Nephron (organoid): Measurements from ENCODE around the gene TMEM89.

Experiments used
- H3K27ac Mint-ChIP-seq, 3 experiments: 2 replicates each; pipeline ENCODE4 v1.8.0; 2020; ENCODE audit warnings: mixed read lengths in 3 of 3, mild to moderate bottlenecking in 2 of 3, moderate library complexity in 1 of 3
- H3K27me3 Mint-ChIP-seq: 2 replicates; pipeline ENCODE4 v1.8.0; 2021; ENCODE audit warnings: low read depth, mild to moderate bottlenecking, moderate library complexity, mixed read lengths
- H3K36me3 Mint-ChIP-seq: 2 replicates; pipeline ENCODE4 v1.8.0; 2020; ENCODE audit warnings: low read depth, mixed read lengths
- H3K4me1 Mint-ChIP-seq: 2 replicates; pipeline ENCODE4 v1.8.0; 2020; ENCODE audit warnings: mixed read lengths
- H3K4me3 Mint-ChIP-seq, 3 experiments: 2 replicates each; pipeline ENCODE4 v1.8.0; 2020; ENCODE audit warnings: mild to moderate bottlenecking in 3 of 3, mixed read lengths in 3 of 3, moderate library complexity in 2 of 3
- H3K9me3 Mint-ChIP-seq: 2 replicates; pipeline ENCODE4 v1.8.0; 2020; ENCODE audit warnings: mixed read lengths
- TF ChIP-seq, protein P1 (sequence below), 3 experiments: fragments of 200-600 bp; sonication (generic); IDR thresholded peaks; one replicate each; pipeline ENCODE4 v1.5.0; 2021; ENCODE audit warnings: antibody characterized with exemption in 3 of 3; ENCODE audit not compliant: unreplicated experiment in 3 of 3

Gene TMEM89

DNA sequence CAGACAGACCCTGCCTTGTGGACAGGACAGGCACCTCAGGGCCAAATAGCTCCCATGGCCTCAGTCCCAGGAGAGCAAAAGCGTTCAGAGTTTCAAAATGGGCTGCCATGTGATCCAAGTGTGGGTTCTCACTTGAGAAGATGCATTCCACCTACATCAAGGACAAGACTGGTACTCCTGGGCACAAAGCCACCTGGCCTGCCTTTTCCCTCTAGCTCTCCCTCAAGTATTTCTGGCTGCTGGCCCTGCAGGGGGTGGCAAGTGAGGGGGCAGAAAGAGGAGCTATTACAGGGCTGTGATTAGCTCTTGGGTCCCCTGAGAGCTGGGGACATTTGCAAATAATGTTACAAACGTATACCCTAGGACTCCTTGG lies 20.0 kb downstream of the TMEM89 start:
- H3K27ac Mint-ChIP-seq, result no peak overlapping the region
- TF ChIP-seq, protein P1, sequence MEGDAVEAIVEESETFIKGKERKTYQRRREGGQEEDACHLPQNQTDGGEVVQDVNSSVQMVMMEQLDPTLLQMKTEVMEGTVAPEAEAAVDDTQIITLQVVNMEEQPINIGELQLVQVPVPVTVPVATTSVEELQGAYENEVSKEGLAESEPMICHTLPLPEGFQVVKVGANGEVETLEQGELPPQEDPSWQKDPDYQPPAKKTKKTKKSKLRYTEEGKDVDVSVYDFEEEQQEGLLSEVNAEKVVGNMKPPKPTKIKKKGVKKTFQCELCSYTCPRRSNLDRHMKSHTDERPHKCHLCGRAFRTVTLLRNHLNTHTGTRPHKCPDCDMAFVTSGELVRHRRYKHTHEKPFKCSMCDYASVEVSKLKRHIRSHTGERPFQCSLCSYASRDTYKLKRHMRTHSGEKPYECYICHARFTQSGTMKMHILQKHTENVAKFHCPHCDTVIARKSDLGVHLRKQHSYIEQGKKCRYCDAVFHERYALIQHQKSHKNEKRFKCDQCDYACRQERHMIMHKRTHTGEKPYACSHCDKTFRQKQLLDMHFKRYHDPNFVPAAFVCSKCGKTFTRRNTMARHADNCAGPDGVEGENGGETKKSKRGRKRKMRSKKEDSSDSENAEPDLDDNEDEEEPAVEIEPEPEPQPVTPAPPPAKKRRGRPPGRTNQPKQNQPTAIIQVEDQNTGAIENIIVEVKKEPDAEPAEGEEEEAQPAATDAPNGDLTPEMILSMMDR (IDR thresholded peaks at IDR 0.05; ENCODE audit: unreplicated experiment in 3 of 3), result no peak
- H3K36me3 Mint-ChIP-seq, result peaks cover 69% of the 10 kb centered on the region
- H3K27me3 Mint-ChIP-seq, result no peaks in the 10 kb centered on the region
- peaks cover 23% of the 10 kb centered on the region for H3K4me1 Mint-ChIP-seq
- no peaks in the 10 kb centered on the region for H3K9me3 Mint-ChIP-seq
- H3K4me3 Mint-ChIP-seq, result no peak overlapping the region

DNA sequence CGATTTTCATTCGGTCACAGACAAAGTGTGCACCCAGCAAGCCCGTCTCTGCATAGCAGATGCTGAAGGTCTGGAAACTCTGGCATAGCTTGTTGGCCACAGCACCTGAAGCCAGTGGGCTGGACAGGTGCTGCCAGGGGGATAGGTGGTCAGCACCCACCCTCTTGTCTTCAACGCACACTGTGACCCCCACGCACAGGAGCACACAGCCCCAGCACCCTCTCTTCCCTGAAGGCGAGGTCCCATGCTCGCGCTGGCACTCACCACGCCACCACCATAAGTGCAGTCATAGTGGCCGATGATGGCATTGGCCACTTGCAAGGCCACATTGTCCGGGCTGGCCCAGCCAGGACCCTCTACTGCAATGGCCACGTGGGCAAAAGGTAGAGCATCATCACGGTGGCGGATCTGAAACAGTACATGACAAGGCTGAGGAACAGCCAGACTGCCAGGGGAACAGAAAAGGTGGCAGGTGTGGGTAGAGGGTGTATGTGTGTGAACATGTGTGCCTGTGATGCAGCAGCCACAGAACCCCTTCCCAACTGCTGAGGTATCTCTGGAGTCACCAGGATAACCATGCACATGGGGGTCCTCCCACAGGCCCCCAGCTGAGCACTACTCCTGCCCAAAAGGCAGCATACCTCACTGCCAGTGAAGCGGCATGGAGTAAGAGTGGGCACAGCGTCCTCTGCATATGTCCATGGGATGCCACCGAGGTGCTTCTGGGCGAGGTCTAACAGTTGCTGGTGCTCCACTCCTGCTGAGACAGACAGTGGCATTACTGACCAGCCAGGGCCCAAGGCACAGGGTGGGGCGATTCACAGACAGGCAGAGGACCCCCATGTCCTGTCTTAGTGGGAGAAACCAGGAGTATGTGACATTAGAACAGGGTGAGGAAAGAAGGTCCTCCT lies 20.6 kb downstream of the TMEM89 start:
- H3K4me3 Mint-ChIP-seq, result no peak overlapping the region
- peaks cover 28% of the 10 kb centered on the region for H3K4me1 Mint-ChIP-seq
- H3K27me3 Mint-ChIP-seq, result no peaks in the 10 kb centered on the region
- no peak overlapping the region for H3K27ac Mint-ChIP-seq
- TF ChIP-seq, protein P1 (IDR thresholded peaks at IDR 0.05; ENCODE audit: unreplicated experiment in 3 of 3), result no peak
- H3K36me3 Mint-ChIP-seq, result peaks cover 65% of the 10 kb centered on the region
- no peaks in the 10 kb centered on the region for H3K9me3 Mint-ChIP-seq

DNA sequence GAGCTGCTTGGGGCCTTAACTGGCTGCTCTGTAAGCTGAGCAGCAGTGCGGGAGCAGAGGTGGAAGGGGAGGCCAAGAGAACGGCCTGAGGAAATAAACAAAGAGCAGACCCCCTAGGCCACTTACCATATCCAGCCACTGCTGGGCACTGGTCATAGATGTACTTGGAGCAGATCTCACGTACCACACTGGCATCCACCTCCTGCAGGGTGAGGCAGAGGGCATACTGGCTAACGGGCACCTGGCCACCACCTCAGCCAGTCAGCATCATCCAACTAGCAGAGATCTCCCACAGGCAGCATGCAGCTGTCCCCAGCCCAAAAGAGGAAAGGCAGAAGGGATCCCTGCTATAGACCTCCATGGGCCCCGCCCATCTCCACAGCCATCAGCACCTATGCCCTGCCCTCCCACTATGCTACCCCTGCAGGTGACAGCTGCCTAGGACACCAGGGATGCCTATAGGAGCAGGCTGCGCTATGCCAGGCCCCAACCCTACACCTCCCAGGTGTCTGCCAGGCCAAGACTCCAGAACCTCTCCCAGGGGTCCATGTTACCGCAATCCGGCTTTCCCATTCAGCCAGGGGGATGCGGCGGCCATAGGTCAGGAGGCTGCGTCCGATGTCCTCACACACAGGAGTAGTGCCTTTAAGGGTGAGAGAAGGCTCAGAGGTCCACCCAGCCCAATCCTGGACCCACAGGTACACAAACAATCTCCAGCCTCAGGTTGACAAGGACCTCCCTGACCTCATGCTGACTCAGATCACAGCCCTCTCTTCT lies 21.9 kb downstream of the TMEM89 start:
- Mint-ChIP-seq H3K27ac (peak overlapping the region in 1 of 3 experiments; percentile 78), H3K27me3 (no peaks in the 10 kb centered on the region), H3K4me1 (peaks cover 31% of the 10 kb centered on the region), H3K9me3 (no peaks in the 10 kb centered on the region), H3K4me3 (no peak overlapping the region), H3K36me3 (peaks cover 53% of the 10 kb centered on the region)
- TF ChIP-seq, protein P1 (IDR thresholded peaks at IDR 0.05; ENCODE audit: unreplicated experiment in 3 of 3), result no peak

DNA sequence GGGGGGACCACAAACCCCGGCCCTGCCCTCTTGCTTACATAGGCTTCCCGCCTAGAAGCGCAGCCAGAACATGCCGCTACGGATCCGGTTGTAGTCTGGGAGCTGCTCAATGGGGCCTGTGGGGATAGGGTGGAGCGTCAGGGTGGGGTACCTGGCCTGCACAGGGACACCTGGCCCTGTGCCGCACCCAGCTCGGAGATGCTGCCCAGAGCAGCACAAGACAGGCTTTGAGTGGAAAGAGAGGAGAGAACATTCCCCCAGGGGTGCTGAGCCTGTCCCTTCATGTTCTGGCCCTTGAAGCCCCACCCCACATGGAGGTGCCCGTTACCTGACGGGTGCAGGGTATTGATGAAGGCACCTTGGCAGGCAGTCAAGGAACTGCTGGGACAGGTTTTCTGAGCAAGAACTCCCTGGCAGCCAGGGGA lies 22.5 kb downstream of the TMEM89 start:
- no peaks in the 10 kb centered on the region for H3K9me3 Mint-ChIP-seq
- H3K4me1 Mint-ChIP-seq, result peaks cover 31% of the 10 kb centered on the region
- peaks cover 46% of the 10 kb centered on the region for H3K36me3 Mint-ChIP-seq
- TF ChIP-seq, protein P1 (IDR thresholded peaks at IDR 0.05; ENCODE audit: unreplicated experiment in 3 of 3), result no peak
- H3K4me3 Mint-ChIP-seq, result no peak overlapping the region
- no peaks in the 10 kb centered on the region for H3K27me3 Mint-ChIP-seq
- peak overlapping the region; percentile 75 to 85 (median 78) for H3K27ac Mint-ChIP-seq

GRCh38 chr3:48598323-48599076 lies 23.1 kb downstream of the TMEM89 start:
- Mint-ChIP-seq H3K36me3 (peaks cover 42% of the 10 kb centered on the region), H3K27ac (peak overlapping the region; percentile 75 to 85 (median 78)), H3K4me1 (peaks cover 31% of the 10 kb centered on the region), H3K4me3 (peak overlapping the region; percentile 28 to 49 (median 30)), H3K9me3 (no peaks in the 10 kb centered on the region), H3K27me3 (no peaks in the 10 kb centered on the region)
- TF ChIP-seq, protein P1 (IDR thresholded peaks at IDR 0.05; ENCODE audit: unreplicated experiment in 3 of 3), result no peak
